Activated naive CD8-positive, alpha-beta T cell treated with anti-CD3 and anti-CD28 coated beads for 36 hours (primary cell): ENCODE results near the gene HOPX. TPM values are rescaled to one million over a fixed set of nuclear protein-coding genes. Genes with fewer than 3 reads are reported as not detected.
"Not testable (repeated sequence)": the region's sequence is repeated elsewhere in the genome, so short reads cannot be mapped to it uniquely, and the experiment has no call there.

Source experiments
- DNase-seq: peaks from one replicate; pipeline ENCODE4 v3.0.0; 2021
- H3K27ac Mint-ChIP-seq: one replicate; pipeline ENCODE4 v1.8.0; 2022; ENCODE audit warnings: mild to moderate bottlenecking, moderate library complexity, mixed read lengths
- H3K27me3 Mint-ChIP-seq: one replicate; pipeline ENCODE4 v1.8.0; 2022; ENCODE audit warnings: mild to moderate bottlenecking, mixed read lengths
- H3K36me3 Mint-ChIP-seq: one replicate; pipeline ENCODE4 v1.8.0; 2021; ENCODE audit warnings: mild to moderate bottlenecking, mixed read lengths
- H3K4me1 Mint-ChIP-seq: one replicate; pipeline ENCODE4 v1.8.0; 2021; ENCODE audit warnings: mixed read lengths
- H3K4me3 Mint-ChIP-seq: one replicate; pipeline ENCODE4 v1.8.0; 2022; ENCODE audit warnings: mild to moderate bottlenecking, moderate library complexity, mixed read lengths
- H3K9me3 Mint-ChIP-seq: one replicate; pipeline ENCODE4 v1.8.0; 2022; ENCODE audit warnings: mixed read lengths
- total RNA-seq, 2 experiments: library from RNA; stranded (reverse); gene quantifications; one replicate each; pipeline ENCODE4 v1.2.3, GENCODE V29; 2021

The HOPX gene
- total RNA-seq, 2 experiments from 2014 or later = 16.5 to 18.1 TPM

- no peak for DNase-seq
- Mint-ChIP-seq H3K4me1 (no peaks in the 10 kb centered on the region), H3K36me3 (no peaks in the 10 kb centered on the region), H3K27ac (no peak overlapping the region), H3K4me3 (no peak overlapping the region), H3K27me3 (no peaks in the 10 kb centered on the region), H3K9me3 (no peaks in the 10 kb centered on the region)
These were observed 73.2 kb downstream of the HOPX start for GRCh38 chr4:56607926-56608325.

- no peak overlapping the region for H3K27ac Mint-ChIP-seq
- no peaks in the 10 kb centered on the region for H3K27me3 Mint-ChIP-seq
- no peaks in the 10 kb centered on the region for H3K9me3 Mint-ChIP-seq
- no peaks in the 10 kb centered on the region for H3K4me1 Mint-ChIP-seq
- no peak for DNase-seq
- H3K36me3 Mint-ChIP-seq = no peaks in the 10 kb centered on the region
- H3K4me3 Mint-ChIP-seq = no peak overlapping the region
These were observed 74.7 kb downstream of the HOPX start for GRCh38 chr4:56606385-56606784.

DNA sequence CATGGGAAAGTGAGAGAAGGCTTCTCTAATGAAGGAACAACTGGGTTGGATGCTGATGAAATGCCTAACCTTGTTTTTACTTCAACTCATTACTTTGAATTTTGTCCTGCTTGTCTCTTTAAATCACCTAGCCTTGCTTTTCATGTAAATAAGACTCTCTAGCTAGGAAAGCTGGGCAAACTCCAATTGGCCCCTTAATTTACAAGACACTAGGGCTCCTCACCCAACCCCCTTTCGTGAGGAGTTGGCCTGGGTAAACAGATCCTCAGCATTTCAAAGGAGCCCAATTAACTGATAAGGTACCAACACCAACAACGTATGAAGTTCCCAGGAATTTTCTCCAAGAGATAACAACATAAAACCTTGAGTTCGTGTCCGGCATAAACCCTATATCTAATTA lies 75.6 kb downstream of the HOPX start:
- H3K9me3 Mint-ChIP-seq, H3K4me1 Mint-ChIP-seq, H3K27ac Mint-ChIP-seq, H3K4me3 Mint-ChIP-seq, H3K36me3 Mint-ChIP-seq, H3K27me3 Mint-ChIP-seq, DNase-seq: not testable (repeated sequence)

DNA sequence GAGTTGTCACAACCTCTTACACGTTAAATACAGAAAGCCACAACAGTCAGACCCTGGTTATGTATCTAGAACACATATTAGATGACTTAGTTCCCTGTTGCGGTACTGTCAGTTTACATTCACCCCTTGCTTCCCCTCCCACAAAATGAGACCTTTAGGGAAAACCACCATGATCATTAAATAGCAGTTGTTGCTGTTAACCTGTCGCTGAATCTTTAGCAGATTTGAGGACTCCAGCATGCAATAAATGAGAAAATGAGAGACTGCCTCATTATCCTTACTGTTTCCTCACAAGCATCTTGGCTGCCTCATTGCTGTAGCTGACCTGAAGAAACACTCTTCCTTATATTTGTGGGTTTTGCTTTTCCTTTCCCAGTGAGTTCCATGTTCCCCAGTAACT lies 77.8 kb downstream of the HOPX start:
- peaks cover 2% of the 10 kb centered on the region for H3K36me3 Mint-ChIP-seq

More for the DNA sequence above, 77.8 kb downstream of the HOPX start:
- H3K4me1 Mint-ChIP-seq = no peaks in the 10 kb centered on the region
- no peak overlapping the region for H3K27ac Mint-ChIP-seq
- H3K4me3 Mint-ChIP-seq = no peak overlapping the region
- peaks cover 10% of the 10 kb centered on the region for H3K9me3 Mint-ChIP-seq
- no peak for DNase-seq
- H3K27me3 Mint-ChIP-seq = peaks cover 2% of the 10 kb centered on the region

Other genes with a start within 250 kb of the HOPX start
- gene PPAT, start 245.7 kb downstream of the HOPX start, total RNA-seq = 10 to 100 TPM; 68.9 to 69.0 TPM
- 100 to 1,000 TPM; 472 TPM for gene PAICS, start 245.0 kb downstream of the HOPX start, total RNA-seq
- 100 to 1,000 TPM; 209 to 211 TPM for gene SRP72, start 213.7 kb downstream of the HOPX start, total RNA-seq
- gene ARL9, start 175.5 kb downstream of the HOPX start, total RNA-seq = under 1 TPM; 0.45 to 0.46 TPM
- gene SPINK2, start 140.4 kb upstream of the HOPX start, total RNA-seq = 1 to 10 TPM in 1 of 2 experiments, under 1 TPM in 1; 0.78 to 1.3 TPM
- gene REST, start 226.6 kb upstream of the HOPX start, total RNA-seq = 10 to 100 TPM; 35.3 to 35.6 TPM